ENCODE results near the gene SPECC1. TPM values are rescaled to one million over a fixed set of nuclear protein-coding genes. Genes with fewer than 3 reads are reported as not detected.

SPECC1 gene
- total and polyA plus RNA-seq, 2 of the 4 experiments (the other 2 are of a cell fraction), result 16.9 to 26.2 TPM

DNA sequence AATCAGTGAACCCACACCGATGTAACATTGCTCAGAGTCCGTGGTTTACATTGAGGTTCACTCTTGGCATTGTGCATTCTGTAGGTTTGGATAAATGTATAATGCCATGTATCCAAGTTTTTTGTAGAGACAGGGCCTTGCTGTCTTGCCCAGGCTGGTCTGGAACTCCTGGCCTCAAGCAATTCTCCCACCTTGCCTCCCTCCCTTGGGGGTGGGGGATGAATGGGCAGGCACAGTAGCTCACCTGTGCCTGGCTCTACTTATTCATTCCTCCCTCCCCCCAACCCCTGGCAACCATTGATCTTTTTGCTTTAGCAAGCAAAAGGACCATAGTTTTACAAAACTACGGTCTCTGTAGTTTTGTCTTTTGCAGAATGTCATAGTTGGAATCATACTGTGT is 181.4 kb downstream of the SPECC1 start:
- Histone ChIP-seq H2BK120ac (ENCODE audit: low read depth, low read length) (peak overlapping the region; percentile 65), H2BK20ac (ENCODE audit: low read depth, low read length) (peak overlapping the region; percentile 27; the same call in 1 of the 2 replicates), H3K4me3 (ENCODE audit: insufficient read depth, low read depth, low read length) (no peak overlapping the region), H3K18ac (ENCODE audit: low read depth, low read length) (peak overlapping the region; percentile 58; the same call in 1 of the 2 replicates), H3K4me2 (ENCODE audit: low read depth, low read length) (peak overlapping the region; percentile 26; the same call in 1 of the 2 replicates), H3K4ac (ENCODE audit: low read depth, low read length) (peak overlapping the region; percentile 71), H3K27ac (ENCODE audit: insufficient read depth, low read length) (peak overlapping the region; percentile 57; the same call in 1 of the 2 replicates), H4K8ac (ENCODE audit: low read depth in 2 of 2, low read length in 2 of 2) (peak overlapping the region in 1 of 2 experiments; percentile 43; a peak in 2 of 4 replicates), H3K14ac (replicated peaks; ENCODE audit: low read depth, low read length) (peak overlapping the region; percentile 10; the same call in 1 of the 2 replicates), H3K9me1 (ENCODE audit: insufficient read depth, low read length) (peaks cover 23% of the 10 kb centered on the region), H4K20me1 (ENCODE audit: insufficient read depth, low read length) (peaks cover 10% of the 10 kb centered on the region), H4K91ac (ENCODE audit: insufficient read depth, low read depth, low read length) (peak overlapping the region; percentile 66), H2BK15ac (ENCODE audit: low read depth, low read length) (peak overlapping the region; percentile 62; the same call in 2 of the 3 replicates), H3K9ac (ENCODE audit: low read depth, low read length) (no peak overlapping the region), H2BK5ac (ENCODE audit: low read depth, low read length, poor library complexity, severe bottlenecking) (peak overlapping the region; percentile 53), H3K79me1 (ENCODE audit: low read depth in 1 of 2, low read length in 2 of 2) (peaks cover 30 to 59% of the 10 kb centered on the region in 2 experiments), H3K9me3 (ENCODE audit: control insufficient read depth, insufficient read depth, low read length) (no peaks in the 10 kb centered on the region), H3K4me1 (ENCODE audit: control insufficient read depth, insufficient read depth, low read length) (peaks cover 27% of the 10 kb centered on the region), H2AK5ac (ENCODE audit: low read depth, low read length) (peak overlapping the region; percentile 74), H3K36me3 (ENCODE audit: control insufficient read depth, insufficient read depth, low read length) (no peaks in the 10 kb centered on the region), H3K23ac (ENCODE audit: low read depth, low read length) (no peak overlapping the region), H3K27me3 (ENCODE audit: control insufficient read depth, insufficient read depth, low read length) (no peaks in the 10 kb centered on the region), H4K5ac (ENCODE audit: low read depth, low read length) (peak overlapping the region; percentile 34; the same call in 1 of the 2 replicates), H3K56ac (ENCODE audit: extremely low read depth, insufficient read depth, low read length) (no peak overlapping the region), H2AK9ac (replicated peaks; ENCODE audit: low read depth, low read length, poor library complexity) (peak overlapping the region; percentile 48), H2AFZ (replicated peaks; ENCODE audit: low read length, poor library complexity) (no peak overlapping the region)
- intact Hi-C loops (cut with micrococcal nuclease) (no loop called here), dilution Hi-C loops (cut with HindIII; ENCODE audit: low sequenced_read_pairs, unreplicated experiment) (no loop called here), in situ Hi-C loops (cut with MboI; ENCODE audit: low sequenced_read_pairs) (no loop called here)
- WGBS, 2 experiments (ENCODE audit: extremely low coverage in 2 of 2, insufficient read length in 1 of 2), result no CpG with 5 or more reads among the region's 3 CpGs
- ChIA-PET POLR2A (ENCODE audit: unreplicated experiment) (no interaction called here), CTCF (no interaction called here)
- no peak for DNase-seq
- TF ChIP-seq CEBPB (IDR thresholded peaks at IDR 0.05; ENCODE audit: low read depth, low read length), result no peak
- no peak for TF ChIP-seq RCOR1 (IDR thresholded peaks at IDR 0.05; ENCODE audit: insufficient replicate concordance, low read length)
- TF ChIP-seq ELK1 (IDR thresholded peaks at IDR 0.05; ENCODE audit: borderline replicate concordance, low read depth, low read length), result no peak
- TF ChIP-seq FOS (IDR thresholded peaks at IDR 0.05; ENCODE audit: low read depth, low read length), result no peak
- no peak for TF ChIP-seq CHD1 (IDR thresholded peaks at IDR 0.05; ENCODE audit: low read depth, low read length)
- no peak for TF ChIP-seq MXI1 (IDR thresholded peaks at IDR 0.05; ENCODE audit: borderline replicate concordance, low read depth, low read length)
- no peak for TF ChIP-seq CTCF (conservative IDR thresholded peaks at IDR 0.05; ENCODE audit: low read depth, low read length)
- TF ChIP-seq RFX5 (IDR thresholded peaks at IDR 0.05; ENCODE audit: low read depth, low read length), result no peak
- no peak for TF ChIP-seq SMC3 (IDR thresholded peaks at IDR 0.05; ENCODE audit: low read depth, low read length)
- no peak for TF ChIP-seq BHLHE40 (IDR thresholded peaks at IDR 0.05; ENCODE audit: low read depth, low read length)
- TF ChIP-seq RAD21 (IDR thresholded peaks at IDR 0.05; ENCODE audit: low read length), result no peak
- no peak for TF ChIP-seq MAZ (IDR thresholded peaks at IDR 0.05; ENCODE audit: borderline replicate concordance, low read depth, low read length)
- BruUV-seq (replicated peaks), result no TSS peak
- ATAC-seq (ENCODE audit: low read depth), result no peak

Measured in IMR-90 (cell line).